ENCODE data around the gene SDCCAG8.
A peak's percentile ranks its signal among the peaks of the same experiment; 100 is the strongest.

The SDCCAG8 gene

GRCh38 chr1:243483071-243483771 lies 227.4 kb downstream of the SDCCAG8 start:
- no peak for DNase-seq (ENCODE audit: low read depth)

DNA sequence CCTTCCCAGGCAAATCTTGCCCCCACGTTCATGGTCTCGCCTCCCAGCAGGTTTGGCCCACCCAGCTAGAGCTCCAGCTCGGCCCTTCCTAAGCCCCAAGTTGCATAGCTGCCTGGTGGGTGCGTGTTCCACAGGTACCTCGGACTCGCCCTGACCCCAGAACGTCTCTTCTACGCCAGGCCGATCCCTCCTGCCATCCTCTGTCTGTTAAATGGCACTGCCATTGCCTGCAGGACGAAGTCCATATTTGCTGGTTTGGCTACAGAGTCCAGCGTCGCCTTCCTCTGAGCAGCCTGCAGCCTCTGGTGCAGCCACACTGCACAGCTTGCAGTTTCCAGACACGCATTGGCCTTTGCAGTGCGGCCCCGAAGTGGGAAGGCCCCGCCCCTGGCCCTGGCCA lies 228.1 kb downstream of the SDCCAG8 start:
- DNase-seq (ENCODE audit: low read depth): no peak

DNA sequence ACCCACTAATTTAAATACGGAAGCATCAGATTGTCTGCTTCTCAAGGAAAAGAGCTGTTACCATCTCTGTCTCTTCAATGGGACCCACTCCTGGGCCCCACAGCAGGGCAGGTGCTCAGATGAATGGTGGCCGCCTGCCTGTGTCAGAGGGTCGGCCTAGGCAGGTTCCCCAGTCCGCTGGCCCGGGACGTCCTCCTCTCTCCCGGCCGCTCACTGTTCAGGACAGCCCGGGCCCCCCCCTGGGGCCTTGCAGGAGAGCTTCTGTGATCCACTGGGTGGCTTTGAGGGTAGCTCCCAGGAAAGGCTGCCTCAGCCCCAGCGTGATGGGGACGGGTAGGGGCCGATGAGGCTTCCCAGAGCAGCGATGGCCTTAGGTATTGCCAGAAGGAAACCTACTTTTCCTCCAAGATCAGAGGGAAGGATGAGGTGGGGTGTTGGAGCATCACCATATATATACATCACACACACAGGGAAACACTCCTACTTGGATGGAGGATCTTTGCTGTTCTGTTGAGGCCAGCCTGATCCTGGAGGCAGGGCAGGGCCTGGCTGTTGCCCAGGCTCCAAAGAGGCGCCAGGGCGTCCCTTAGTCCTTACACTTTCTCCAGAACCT lies 231.3 kb downstream of the SDCCAG8 start:
- no peak for DNase-seq (ENCODE audit: low read depth)

DNA sequence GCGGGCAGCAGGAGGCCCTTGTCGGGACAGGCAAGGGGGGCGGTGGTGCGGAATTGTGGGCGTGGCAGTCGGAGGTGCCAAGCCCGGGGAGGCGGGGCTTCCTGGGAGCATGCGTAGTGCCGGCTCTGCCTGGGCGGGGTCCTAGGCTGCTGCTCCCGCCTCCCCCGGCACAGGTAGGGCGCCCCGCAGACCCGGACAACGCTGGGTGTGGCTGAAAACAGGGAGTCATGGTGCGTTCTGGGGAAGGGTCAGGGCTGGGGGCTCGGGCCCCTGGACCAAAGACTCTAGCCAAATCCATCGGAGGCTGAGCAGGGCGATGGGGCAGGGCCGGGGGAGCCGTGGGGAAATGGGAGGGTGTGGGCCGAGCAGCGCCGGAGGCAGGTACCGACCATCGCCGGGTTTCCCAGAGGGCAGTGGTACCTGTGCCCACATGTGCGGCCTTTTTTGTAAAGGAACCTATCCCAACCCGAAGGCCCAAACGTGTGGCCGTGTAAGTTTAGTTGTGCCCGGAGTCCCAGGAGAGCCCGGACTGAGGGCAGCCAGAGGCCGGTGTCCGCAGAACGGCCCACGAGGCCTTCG lies 231.9 kb downstream of the SDCCAG8 start:
- DNase-seq (ENCODE audit: low read depth): no peak

GRCh38 chr1:243488459-243489157 lies 232.8 kb downstream of the SDCCAG8 start:
- no peak for DNase-seq (ENCODE audit: low read depth)

DNA sequence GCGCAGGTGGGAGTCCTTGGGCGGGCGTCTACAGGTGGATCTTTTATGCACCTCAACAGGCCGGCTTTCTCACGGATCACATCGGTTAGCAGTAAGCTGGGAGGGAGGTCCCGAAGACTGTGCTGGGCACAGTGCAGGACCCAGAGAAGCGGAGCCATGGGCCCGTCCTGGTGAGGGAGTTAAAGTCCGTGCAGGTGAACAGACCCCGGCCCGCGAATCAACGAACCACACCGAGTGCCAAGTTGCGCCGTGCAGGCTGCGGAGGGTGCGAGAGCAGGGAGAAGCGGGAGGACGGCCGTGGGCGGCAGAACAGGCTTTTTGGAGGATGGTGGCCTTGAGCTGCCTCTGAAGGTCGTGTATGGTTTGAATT lies 233.3 kb downstream of the SDCCAG8 start:
- DNase-seq (ENCODE audit: low read depth): no peak

DNA sequence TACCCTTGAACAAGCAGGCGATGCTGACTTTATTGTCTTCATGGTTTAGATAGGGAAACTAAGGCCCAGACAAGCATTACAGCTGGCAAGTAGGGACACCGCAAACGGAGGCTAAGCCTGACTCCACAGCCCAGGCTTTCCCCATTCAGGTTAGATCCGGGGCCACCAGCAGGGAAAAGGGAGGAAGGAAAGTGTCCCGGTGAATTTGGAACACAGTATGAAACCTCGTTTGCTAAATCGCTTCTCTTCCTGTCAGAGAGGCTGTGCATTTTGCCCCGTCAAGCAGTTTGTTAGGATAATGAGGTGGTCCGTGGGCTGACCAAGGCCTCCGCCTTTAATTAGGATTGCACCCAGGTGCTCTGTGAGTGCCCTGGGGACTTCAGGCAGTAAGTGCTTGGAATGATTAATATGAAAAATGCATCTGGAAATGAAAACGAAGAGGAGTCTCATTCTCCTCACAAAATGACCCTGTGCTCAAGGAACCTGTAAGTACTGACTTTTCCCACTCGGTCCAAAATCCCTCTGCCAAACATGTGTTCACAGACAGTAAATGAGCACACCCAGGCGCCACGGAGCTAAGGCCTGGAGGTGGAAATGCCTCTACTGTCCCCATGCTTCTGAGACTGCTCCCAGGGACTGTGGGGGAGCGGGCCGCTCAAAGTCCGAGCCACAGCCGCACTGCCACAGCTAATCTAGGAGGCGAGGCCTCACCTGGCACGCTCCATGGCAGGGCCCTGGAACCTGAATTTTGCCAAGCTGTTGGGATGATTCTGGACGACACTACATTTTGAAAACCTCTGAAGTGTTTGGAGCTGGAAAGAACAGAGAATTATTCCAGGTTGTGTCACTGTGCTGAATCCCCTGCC lies 234.1 kb downstream of the SDCCAG8 start:
- no peak for DNase-seq (ENCODE audit: low read depth)

DNA sequence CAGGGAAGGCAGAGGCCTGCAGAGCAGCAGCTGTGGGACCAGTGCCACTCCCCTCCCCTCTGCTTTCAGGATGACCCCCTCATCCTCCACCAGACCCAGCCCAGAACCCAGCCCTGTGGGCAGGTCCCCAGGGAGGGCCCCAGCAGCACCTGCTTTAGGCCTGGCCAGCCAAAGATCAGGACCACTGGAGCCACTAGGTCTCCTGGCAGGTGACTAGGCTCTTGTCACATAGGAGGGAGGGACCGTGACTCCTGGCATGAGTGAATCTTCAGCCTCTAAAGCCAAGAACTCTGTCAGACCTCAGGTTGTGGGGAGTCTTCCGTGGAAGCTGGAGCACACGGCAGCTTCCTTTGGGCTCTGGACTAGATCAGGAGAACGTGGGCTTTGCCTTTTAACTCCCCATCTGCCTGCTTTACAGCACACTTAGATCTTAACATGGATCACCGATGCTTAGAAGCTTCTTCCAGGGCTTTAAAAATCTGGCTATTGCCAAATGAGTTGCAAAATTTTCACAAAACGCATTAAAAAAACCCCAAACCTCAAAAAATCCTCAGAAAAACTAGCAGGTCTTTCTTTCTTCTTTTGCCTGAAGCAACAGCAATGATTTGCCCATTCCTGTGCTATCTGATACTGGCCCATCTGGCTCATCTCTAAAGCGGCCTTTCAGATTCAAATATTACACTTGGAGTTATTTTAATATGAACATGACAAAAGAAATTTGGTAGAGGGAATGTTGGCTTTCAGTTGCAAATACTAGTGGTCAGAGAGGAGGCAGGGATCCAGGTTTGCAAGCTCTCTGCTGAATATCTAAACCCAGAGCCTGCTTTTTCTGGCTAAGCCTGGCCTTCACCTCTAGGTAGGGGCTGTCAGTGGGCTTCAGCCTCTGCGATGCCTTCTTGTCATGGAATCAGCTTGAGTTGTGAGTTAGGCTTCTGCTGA lies 235.2 kb downstream of the SDCCAG8 start:
- DNase-seq (ENCODE audit: low read depth): peak; percentile 71

DNA sequence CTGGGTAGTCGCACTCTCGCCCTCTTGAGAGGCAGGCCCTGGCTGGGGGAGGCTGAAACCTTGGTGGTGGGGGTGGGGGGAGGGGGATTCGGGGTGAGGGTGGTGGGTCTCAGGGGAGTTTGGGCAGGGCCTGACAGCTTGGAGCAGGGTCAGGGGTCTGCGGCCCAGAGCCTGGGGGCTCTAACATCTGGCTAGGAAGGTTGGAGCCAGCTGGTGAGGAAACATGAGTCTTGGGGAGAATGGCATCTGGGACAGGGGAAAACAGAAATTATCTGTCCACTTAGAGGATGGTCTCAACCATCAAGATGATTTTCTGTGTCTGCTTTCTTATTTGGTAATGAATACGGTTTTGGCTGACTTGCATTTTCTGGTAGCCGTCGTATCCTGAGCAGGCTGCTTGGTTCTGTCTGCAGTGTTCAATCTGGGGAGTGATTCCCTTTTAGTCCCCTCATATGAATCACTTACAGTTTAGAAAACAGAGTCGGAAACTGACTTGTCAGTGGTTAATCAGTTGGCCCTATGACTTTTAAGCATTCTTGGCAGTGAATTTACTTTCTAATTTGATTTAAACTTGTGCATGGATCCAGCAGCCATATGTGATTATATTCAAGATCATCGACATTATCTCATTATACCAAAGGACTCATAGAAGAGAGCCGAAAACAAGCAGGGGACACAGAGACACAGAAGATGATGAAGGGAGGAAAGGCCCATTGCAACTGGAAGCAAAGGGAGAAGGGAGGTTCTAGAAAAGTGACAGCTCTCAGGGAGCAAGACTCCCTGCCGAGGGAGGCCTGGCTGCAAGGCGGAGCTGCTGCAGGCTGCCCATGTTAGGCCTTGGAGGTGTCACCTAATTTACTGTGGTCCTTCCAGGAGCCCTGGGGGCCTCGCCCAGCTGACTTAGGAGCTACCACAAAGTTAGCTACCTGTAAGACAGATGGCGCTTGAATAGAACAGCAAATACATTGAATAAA lies 237.6 kb downstream of the SDCCAG8 start:
- DNase-seq (ENCODE audit: low read depth): peak; percentile 15

GRCh38 chr1:243494741-243495431 lies 239.0 kb downstream of the SDCCAG8 start:
- peak; percentile 16 for DNase-seq (ENCODE audit: low read depth)

DNA sequence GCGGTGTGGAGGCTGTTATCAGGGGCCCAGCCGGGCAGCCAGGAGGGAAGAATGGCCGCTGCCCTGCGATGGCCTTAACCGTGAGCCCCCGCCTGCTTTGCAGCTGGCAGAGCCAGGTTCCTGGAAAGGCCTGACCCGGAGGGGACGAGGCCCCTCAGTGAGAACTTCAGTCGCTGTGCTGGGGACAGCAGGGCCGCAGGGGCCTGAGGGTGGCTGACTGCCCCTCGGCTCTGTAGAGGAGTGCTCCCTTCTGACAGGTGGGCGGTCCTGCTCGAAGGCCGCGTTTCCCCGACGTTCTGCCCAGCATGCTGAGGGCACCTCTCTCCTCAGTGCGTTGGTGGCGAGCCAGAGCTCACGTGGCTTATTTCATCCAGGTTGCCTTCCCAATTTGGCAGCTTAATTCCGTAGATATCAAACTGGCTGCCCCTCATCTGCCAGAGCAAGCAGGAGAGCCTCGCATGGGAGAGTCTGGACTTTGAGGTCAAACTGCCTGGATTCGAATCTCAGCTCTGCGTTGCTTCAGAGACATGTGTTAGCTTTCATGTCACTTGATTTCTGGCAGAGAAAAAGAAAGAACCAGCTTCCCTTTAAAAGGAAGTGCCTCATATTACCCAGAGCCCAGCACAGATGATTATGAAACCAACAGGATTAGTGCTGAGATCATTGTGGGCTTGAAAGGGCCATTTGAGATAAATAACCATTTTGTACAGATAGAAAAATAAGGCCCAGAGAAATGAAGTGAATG lies 239.8 kb downstream of the SDCCAG8 start:
- peak; percentile 27 for DNase-seq (ENCODE audit: low read depth)

DNA sequence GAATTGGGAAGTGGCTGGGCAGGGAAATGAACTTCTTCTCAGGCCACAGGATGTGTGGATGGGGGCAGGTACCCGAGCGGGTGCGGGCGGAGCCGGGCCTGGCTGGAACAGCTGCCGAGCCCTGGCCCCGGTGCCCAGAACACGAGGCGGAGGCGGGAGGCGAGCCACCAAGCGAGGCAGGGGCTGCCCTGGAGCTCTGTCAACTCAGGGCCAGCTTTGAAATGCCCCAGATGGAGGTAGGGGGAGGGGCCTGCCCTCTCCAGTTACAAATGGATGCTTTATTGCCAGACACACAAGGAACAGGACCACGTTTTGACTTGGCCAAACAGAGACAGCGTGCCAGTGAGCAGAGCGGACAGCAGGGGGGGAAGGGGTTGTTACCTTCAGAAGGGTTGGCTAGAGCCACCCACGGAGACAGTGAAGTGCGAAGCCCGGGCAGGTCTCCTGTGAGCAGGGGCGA lies 240.4 kb downstream of the SDCCAG8 start:
- DNase-seq (ENCODE audit: low read depth): no peak

DNA sequence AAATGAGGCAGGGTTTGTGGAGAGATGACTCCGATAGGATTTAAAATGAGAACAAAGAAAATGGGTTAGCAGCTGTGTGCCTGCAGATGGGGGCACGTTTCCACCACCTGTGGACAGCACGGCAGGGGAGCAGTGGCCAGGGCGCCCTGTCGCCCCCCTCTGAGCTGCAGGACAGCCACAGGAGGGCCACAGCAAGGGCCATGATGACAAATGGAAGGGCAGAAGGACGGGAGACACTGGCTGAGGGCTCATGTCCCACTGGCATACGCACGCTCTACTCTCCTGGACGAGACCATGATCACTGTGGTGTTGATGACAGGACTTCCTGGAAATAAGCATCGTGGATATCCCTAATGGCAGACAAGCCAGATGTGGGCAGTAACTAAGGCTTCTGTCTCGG lies 241.0 kb downstream of the SDCCAG8 start:
- DNase-seq (ENCODE audit: low read depth): no peak

DNA sequence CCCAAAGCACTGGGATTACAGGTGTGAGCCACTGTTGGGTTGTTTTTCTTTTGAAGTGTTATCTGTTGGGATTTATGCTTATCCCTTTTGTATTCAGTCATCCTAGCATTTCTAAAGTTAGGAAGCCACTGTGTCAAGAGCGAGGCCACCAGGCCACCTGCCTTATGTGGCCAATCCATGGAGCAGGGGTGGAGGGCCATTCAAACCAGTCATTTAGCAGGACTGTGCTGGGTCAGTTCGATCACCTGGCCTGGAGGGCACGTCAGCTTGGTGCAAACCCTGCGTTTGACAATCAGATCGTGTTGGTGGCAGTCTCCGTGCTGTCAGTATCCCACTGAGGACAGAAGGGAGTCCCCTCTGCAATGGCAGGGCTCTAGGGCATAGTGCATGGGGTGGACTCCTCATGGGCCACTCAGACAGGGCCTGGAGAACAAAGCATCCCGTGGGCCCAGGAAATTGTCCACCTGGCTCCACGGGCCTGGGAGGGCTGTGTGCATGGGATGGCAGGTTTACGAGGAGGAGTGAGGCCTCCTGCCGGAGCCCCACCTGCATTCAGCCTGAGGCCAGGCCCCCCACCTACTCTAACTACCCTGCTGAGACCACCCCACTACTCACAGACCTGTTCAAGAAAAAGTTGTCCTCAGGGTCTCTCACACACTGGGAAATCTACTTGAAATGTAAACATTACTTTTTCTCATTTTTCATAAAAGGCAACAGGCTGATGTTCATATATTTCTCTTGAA lies 242.3 kb downstream of the SDCCAG8 start:
- no peak for DNase-seq (ENCODE audit: low read depth)

- DNase-seq (ENCODE audit: low read depth): no peak
These were observed 243.4 kb downstream of the SDCCAG8 start for GRCh38 chr1:243499248-243499647.

- DNase-seq (ENCODE audit: low read depth): no peak
These were observed 243.9 kb downstream of the SDCCAG8 start for GRCh38 chr1:243499711-243500110.

GRCh38 chr1:243500512-243500911 lies 244.7 kb downstream of the SDCCAG8 start:
- DNase-seq (ENCODE audit: low read depth): no peak

DNA sequence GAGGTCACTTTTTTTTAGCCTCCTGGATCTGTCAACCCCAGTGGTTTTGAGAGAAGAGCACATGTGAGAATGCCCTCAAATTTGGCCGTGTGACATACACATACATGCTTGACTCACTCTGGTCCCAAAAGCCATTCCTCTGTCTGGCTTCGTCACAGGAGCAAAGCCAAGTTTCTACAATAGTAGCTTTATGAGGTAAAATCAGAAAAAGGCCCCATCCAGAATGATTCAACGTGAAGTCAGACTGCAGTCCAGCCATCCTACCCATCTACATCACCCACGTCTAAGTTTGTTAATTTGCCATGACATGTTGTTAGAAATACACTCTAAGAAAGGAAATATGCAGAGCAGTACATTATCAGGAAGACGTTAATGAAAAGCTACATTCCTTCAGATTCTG lies 245.2 kb downstream of the SDCCAG8 start:
- peak; percentile 81 for DNase-seq (ENCODE audit: low read depth)

Data from EH (cell line).